ENCODE data around the gene KIAA1671. TPM values are rescaled to one million over a fixed set of nuclear protein-coding genes. Genes with fewer than 3 reads are reported as not detected.

KIAA1671 gene
- polyA plus RNA-seq, 1 donor from 2014 or later, result 3.0 TPM

DNA sequence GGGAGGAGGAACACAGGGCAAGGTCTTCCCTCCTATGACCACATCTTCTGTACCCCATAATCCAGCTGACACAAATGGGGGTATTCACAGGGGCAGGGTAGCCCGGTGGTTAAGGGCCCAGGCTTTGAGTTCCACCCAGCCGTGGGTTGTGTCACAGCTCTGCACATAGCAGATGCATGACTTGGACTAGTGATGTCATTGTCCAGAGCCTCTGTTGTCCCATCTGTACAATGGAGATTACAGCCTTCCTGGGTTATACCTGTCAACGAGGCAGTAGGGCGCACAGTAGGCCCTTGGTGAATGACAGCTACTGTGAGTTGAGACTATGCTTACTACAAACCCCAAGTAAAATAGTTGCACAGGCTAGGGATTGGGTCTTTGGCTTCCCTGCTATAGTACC, 147.9 kb downstream of the KIAA1671 start:
- Histone ChIP-seq H3K9me3 (ENCODE audit: low read length) (no peaks in the 10 kb centered on the region), H3K79me2 (replicated peaks; ENCODE audit: insufficient read depth, low read length) (no peaks in the 10 kb centered on the region), H3K27me3 (ENCODE audit: insufficient read depth, low read depth, low read length) (no peaks in the 10 kb centered on the region), H3F3A (ENCODE audit: insufficient read depth, low read length, poor library complexity, severe bottlenecking) (no peaks in the 10 kb centered on the region), H4K20me1 (ENCODE audit: insufficient read depth) (no peaks in the 10 kb centered on the region), H3K9ac (ENCODE audit: low read length) (no peak overlapping the region), H3K9me2 (ENCODE audit: insufficient read depth, low read length) (no peaks in the 10 kb centered on the region), H2AFZ (ENCODE audit: low read depth, low read length) (no peak overlapping the region), H3K36me3 (ENCODE audit: insufficient read depth, low read length) (no peaks in the 10 kb centered on the region), H3K4me3 (ENCODE audit: low read length) (no peak overlapping the region), H3K4me2 (ENCODE audit: low read length) (no peak overlapping the region), H3K27ac (ENCODE audit: low read length) (no peak overlapping the region)
- TF ChIP-seq TAF1 (IDR thresholded peaks at IDR 0.05; ENCODE audit: low read depth), result no peak
- no peak for TF ChIP-seq MXI1 (conservative IDR thresholded peaks at IDR 0.05; ENCODE audit: poor library complexity, severe bottlenecking)
- no peak for TF ChIP-seq RAD21 (conservative IDR thresholded peaks at IDR 0.05)
- TF ChIP-seq, protein P1, sequence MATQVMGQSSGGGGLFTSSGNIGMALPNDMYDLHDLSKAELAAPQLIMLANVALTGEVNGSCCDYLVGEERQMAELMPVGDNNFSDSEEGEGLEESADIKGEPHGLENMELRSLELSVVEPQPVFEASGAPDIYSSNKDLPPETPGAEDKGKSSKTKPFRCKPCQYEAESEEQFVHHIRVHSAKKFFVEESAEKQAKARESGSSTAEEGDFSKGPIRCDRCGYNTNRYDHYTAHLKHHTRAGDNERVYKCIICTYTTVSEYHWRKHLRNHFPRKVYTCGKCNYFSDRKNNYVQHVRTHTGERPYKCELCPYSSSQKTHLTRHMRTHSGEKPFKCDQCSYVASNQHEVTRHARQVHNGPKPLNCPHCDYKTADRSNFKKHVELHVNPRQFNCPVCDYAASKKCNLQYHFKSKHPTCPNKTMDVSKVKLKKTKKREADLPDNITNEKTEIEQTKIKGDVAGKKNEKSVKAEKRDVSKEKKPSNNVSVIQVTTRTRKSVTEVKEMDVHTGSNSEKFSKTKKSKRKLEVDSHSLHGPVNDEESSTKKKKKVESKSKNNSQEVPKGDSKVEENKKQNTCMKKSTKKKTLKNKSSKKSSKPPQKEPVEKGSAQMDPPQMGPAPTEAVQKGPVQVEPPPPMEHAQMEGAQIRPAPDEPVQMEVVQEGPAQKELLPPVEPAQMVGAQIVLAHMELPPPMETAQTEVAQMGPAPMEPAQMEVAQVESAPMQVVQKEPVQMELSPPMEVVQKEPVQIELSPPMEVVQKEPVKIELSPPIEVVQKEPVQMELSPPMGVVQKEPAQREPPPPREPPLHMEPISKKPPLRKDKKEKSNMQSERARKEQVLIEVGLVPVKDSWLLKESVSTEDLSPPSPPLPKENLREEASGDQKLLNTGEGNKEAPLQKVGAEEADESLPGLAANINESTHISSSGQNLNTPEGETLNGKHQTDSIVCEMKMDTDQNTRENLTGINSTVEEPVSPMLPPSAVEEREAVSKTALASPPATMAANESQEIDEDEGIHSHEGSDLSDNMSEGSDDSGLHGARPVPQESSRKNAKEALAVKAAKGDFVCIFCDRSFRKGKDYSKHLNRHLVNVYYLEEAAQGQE (IDR thresholded peaks at IDR 0.05; ENCODE audit: borderline replicate concordance), result no peak

DNA sequence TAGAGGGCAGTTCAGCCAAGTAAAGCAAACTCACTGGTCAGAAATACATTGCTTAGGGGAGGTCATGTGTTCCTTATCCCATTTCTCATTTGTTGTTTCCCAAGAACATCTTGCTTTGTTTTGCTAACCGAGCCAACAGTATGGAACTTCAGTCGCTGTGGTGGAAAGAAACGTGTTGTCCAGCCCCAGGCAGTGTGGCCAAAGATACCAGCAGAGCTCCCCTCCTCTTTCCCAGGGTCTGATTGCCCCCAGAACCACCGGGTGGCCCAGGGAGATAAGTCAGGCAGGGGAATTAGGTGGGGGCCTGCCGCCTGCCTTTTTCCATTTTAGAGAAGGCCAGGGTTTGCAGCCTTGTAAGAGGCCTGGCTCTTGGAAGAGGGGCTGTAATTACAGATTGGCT, 148.4 kb downstream of the KIAA1671 start:
- Histone ChIP-seq H3K79me2 (replicated peaks; ENCODE audit: insufficient read depth, low read length) (no peaks in the 10 kb centered on the region), H3K36me3 (ENCODE audit: insufficient read depth, low read length) (no peaks in the 10 kb centered on the region), H3K9ac (ENCODE audit: low read length) (no peak overlapping the region), H2AFZ (ENCODE audit: low read depth, low read length) (peak overlapping the region; percentile 4), H3K27me3 (ENCODE audit: insufficient read depth, low read depth, low read length) (no peaks in the 10 kb centered on the region), H4K20me1 (ENCODE audit: insufficient read depth) (no peaks in the 10 kb centered on the region), H3K27ac (ENCODE audit: low read length) (no peak overlapping the region), H3K4me3 (ENCODE audit: low read length) (no peak overlapping the region), H3K9me3 (ENCODE audit: low read length) (no peaks in the 10 kb centered on the region), H3K9me2 (ENCODE audit: insufficient read depth, low read length) (no peaks in the 10 kb centered on the region), H3K4me2 (ENCODE audit: low read length) (no peak overlapping the region), H3F3A (ENCODE audit: insufficient read depth, low read length, poor library complexity, severe bottlenecking) (no peaks in the 10 kb centered on the region)
- TF ChIP-seq, protein P2, sequence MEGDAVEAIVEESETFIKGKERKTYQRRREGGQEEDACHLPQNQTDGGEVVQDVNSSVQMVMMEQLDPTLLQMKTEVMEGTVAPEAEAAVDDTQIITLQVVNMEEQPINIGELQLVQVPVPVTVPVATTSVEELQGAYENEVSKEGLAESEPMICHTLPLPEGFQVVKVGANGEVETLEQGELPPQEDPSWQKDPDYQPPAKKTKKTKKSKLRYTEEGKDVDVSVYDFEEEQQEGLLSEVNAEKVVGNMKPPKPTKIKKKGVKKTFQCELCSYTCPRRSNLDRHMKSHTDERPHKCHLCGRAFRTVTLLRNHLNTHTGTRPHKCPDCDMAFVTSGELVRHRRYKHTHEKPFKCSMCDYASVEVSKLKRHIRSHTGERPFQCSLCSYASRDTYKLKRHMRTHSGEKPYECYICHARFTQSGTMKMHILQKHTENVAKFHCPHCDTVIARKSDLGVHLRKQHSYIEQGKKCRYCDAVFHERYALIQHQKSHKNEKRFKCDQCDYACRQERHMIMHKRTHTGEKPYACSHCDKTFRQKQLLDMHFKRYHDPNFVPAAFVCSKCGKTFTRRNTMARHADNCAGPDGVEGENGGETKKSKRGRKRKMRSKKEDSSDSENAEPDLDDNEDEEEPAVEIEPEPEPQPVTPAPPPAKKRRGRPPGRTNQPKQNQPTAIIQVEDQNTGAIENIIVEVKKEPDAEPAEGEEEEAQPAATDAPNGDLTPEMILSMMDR (IDR thresholded peaks at IDR 0.05; ENCODE audit: poor library complexity, severe bottlenecking), result no peak

DNA sequence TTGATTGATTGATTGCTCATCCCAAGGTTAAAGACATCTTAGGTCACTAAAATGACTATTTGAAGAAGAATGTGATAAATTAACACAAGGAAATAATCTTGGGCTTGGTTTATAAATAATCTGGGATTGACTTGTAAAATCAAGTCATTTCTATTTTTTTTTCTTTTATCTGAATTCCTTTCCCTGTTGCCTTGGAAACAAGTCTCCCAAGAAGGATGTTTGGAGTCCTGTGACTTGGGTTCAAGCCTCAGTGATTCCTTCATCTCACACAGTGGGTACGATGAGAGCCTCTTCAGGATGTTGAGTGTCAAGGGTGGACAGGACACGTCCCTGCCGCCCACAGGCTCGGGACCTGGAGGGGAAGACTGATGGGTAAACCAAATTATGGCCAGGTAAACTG, 149.0 kb downstream of the KIAA1671 start:
- Histone ChIP-seq H3F3A (ENCODE audit: insufficient read depth, low read length, poor library complexity, severe bottlenecking) (no peaks in the 10 kb centered on the region), H3K9ac (ENCODE audit: low read length) (no peak overlapping the region), H3K9me3 (ENCODE audit: low read length) (no peaks in the 10 kb centered on the region), H3K9me2 (ENCODE audit: insufficient read depth, low read length) (no peaks in the 10 kb centered on the region), H3K36me3 (ENCODE audit: insufficient read depth, low read length) (no peaks in the 10 kb centered on the region), H3K79me2 (replicated peaks; ENCODE audit: insufficient read depth, low read length) (no peaks in the 10 kb centered on the region), H2AFZ (ENCODE audit: low read depth, low read length) (no peak overlapping the region), H3K4me3 (ENCODE audit: low read length) (no peak overlapping the region), H3K4me2 (ENCODE audit: low read length) (no peak overlapping the region), H3K27ac (ENCODE audit: low read length) (no peak overlapping the region), H4K20me1 (ENCODE audit: insufficient read depth) (no peaks in the 10 kb centered on the region), H3K27me3 (ENCODE audit: insufficient read depth, low read depth, low read length) (no peaks in the 10 kb centered on the region)
- TF ChIP-seq MXI1 (conservative IDR thresholded peaks at IDR 0.05; ENCODE audit: poor library complexity, severe bottlenecking), result no peak
